Umbilical cord (tissue), 2 donors: ENCODE data around the gene PNPLA1. TPM values are rescaled to one million over a fixed set of nuclear protein-coding genes. Genes with fewer than 3 reads are reported as not detected.

Experiments
- DNase-seq: peaks from one replicate; pipeline ENCODE4 v3.0.0-alpha.2; 2015; ENCODE audit warnings: low spot score
- total RNA-seq: library from RNA; depleted of rRNA; stranded (reverse); fragments of >200 nt; gene quantifications from one replicate; pipeline ENCODE4 v1.2.3, GENCODE V29; 2014; ENCODE audit warnings: low replicate concordance; ENCODE audit not compliant: insufficient read depth

The PNPLA1 gene
- total RNA-seq, 1 donor from 2014 or later, result 1.4 TPM

- DNase-seq, result no peak
These were observed 86.0 kb downstream of the PNPLA1 start for GRCh38 chr6:36355819-36356218.

- no peak for DNase-seq
These were observed 88.0 kb downstream of the PNPLA1 start for GRCh38 chr6:36357872-36358225.

Other genes with a start within 250 kb of the PNPLA1 start
- gene SLC26A8, start 245.4 kb upstream of the PNPLA1 start, total RNA-seq, result 3.1 TPM
- gene MAPK14, start 242.3 kb upstream of the PNPLA1 start, total RNA-seq, result 68.9 TPM
- 19.3 TPM for gene MAPK13, start 139.5 kb upstream of the PNPLA1 start, total RNA-seq
- gene BRPF3, start 73.3 kb upstream of the PNPLA1 start, total RNA-seq, result 9.4 TPM
- 1.2 TPM for gene BNIP5, start 66.8 kb downstream of the PNPLA1 start, total RNA-seq
- gene ETV7, start 117.6 kb downstream of the PNPLA1 start, total RNA-seq, result 0.96 TPM
- gene PXT1, start 172.8 kb downstream of the PNPLA1 start, total RNA-seq, result not detected
- 67.4 TPM for gene KCTD20, start 172.9 kb downstream of the PNPLA1 start, total RNA-seq